Erythroblast (primary cell): Measurements from ENCODE around the gene ZBP1.

ENCODE experiments used
- DNase-seq, 2 experiments: peaks; one replicate each; lab custom pipeline; 2025; lab: John Stamatoyannopoulos, UW
- GATA1 ChIP-seq: IDR thresholded peaks from 2 replicates; pipeline ENCODE4 v1.6.1; 2011; ENCODE audit warnings: low read depth, mild to moderate bottlenecking, control low read depth, low read length, moderate library complexity
- POLR2A ChIP-seq: IDR thresholded peaks from 2 replicates; pipeline ENCODE4 v1.6.1; 2011; ENCODE audit warnings: mild to moderate bottlenecking, low read length

ZBP1 gene

GRCh38 chr20:57598060-57598459, 22.2 kb downstream of the ZBP1 start:
- TF ChIP-seq GATA1 (no peak), POLR2A (no peak)

GRCh38 chr20:57596998-57597939, 23.0 kb downstream of the ZBP1 start:
- TF ChIP-seq POLR2A, result no peak
- no peak for TF ChIP-seq GATA1
- DNase-seq, result peak; percentile 69 to 81

More at GRCh38 chr20:57598060-57598459, 22.2 kb downstream of the ZBP1 start:
- no peak for DNase-seq

GRCh38 chr20:57596358-57596757, 23.9 kb downstream of the ZBP1 start:
- no peak for DNase-seq
- TF ChIP-seq POLR2A (no peak), GATA1 (no peak)

- no peak for TF ChIP-seq POLR2A
- no peak for TF ChIP-seq GATA1
- no peak for DNase-seq
These were observed 24.9 kb downstream of the ZBP1 start for GRCh38 chr20:57595041-57596030.

GRCh38 chr20:57594092-57594951, 25.9 kb downstream of the ZBP1 start:
- DNase-seq, result peak; percentile 59 to 80
- TF ChIP-seq POLR2A (no peak), GATA1 (no peak)

GRCh38 chr20:57593134-57593886, 26.9 kb downstream of the ZBP1 start:
- DNase-seq, result no peak
- TF ChIP-seq GATA1, result no peak
- TF ChIP-seq POLR2A, result no peak

GRCh38 chr20:57592263-57593092, 27.7 kb downstream of the ZBP1 start:
- no peak for TF ChIP-seq GATA1
- DNase-seq, result no peak

GRCh38 chr20:57591289-57592229, 28.7 kb downstream of the ZBP1 start:
- DNase-seq, result no peak
- TF ChIP-seq POLR2A (no peak), GATA1 (no peak)

GRCh38 chr20:57590485-57591288, 29.5 kb downstream of the ZBP1 start:
- TF ChIP-seq POLR2A (no peak), GATA1 (no peak)
- DNase-seq, result no peak
